Measurements from ENCODE around the gene PLEKHG3.

The PLEKHG3 gene

DNA sequence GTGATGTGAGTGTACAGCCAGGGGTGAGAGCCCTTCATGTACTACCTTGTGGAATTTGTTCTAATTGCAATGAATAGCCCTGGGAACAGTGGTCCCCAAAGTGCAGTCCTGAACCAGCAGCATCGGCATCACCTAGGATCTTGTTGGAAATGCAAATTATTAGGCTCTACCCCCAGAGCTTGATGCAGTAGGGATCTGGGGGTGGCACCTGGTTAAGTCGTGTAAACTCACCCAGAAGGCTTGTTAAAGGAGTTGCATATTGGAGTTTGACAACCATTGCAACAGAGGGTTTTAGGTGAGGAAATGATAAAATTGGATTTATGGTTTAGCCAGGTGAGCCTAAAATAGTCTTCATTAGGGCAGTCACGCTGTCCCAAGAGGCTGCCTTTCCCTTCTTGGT lies 73.2 kb downstream of the PLEKHG3 start:
- no peak overlapping the region for H3K9ac ChIP-seq (ENCODE audit: low read depth, low read length, poor library complexity, severe bottlenecking)
- no peaks in the 10 kb centered on the region for H3K9me3 ChIP-seq (ENCODE audit: insufficient read depth, low read depth, low read length)
- H3K36me3 ChIP-seq (ENCODE audit: insufficient read depth, low read length), result no peaks in the 10 kb centered on the region
- H4K20me1 ChIP-seq (ENCODE audit: insufficient read depth, low read length, poor library complexity, severe bottlenecking), result no peaks in the 10 kb centered on the region
- H3K4me2 ChIP-seq (ENCODE audit: low read depth, low read length, poor library complexity, severe bottlenecking), result no peak overlapping the region
- no peaks in the 10 kb centered on the region for H3K79me2 ChIP-seq (ENCODE audit: insufficient read depth, low read length)
- no peaks in the 10 kb centered on the region for H3F3A ChIP-seq (ENCODE audit: low read depth)
- no peak for TF ChIP-seq EZH2phosphoT487 (IDR thresholded peaks at IDR 0.05; ENCODE audit: borderline replicate concordance)
- no peak overlapping the region for H2AFZ ChIP-seq (ENCODE audit: low read length)
- H3K9me2 ChIP-seq (replicated peaks; ENCODE audit: low read depth, low read length), result no peaks in the 10 kb centered on the region
- no peak overlapping the region for H3K4me3 ChIP-seq (ENCODE audit: low read length, poor library complexity, severe bottlenecking)
- no peaks in the 10 kb centered on the region for H3K27me3 ChIP-seq (ENCODE audit: insufficient read depth, low read length, poor library complexity, severe bottlenecking)
- H3K4me1 ChIP-seq (ENCODE audit: insufficient read depth, low read length, poor library complexity, severe bottlenecking), result no peaks in the 10 kb centered on the region

DNA sequence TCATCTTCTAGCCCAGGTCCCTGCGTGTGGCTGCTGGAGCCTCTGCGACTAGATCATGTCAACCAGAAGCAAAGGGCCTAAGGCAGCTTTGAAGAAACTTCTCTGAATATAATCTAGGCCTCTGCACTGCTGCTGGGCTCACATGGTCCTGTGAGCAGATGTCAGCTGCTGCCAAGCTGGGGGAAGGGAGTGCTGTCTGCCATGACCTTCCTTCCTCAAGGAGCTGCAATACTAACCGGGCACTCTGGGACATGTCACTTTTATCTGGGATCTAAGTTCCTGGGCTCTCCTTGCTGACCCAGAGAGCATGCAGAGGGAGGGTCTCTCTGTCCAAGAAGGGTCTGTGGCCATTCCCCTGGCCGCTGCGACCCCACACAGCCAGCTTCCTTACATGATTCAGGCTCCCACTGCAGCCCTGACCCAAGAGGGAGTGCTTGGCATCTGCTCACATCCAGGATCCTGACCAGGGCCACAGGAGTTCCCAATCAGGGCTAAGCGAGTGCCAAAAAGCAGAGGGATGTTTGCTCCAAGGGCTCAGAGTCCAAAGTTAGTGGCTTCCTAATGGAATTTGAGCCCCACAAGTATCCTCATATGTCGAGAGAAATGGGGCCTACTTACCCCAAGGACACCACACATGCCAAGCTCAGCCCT lies 74.0 kb downstream of the PLEKHG3 start:
- Histone ChIP-seq H3F3A (ENCODE audit: low read depth) (no peaks in the 10 kb centered on the region), H3K79me2 (ENCODE audit: insufficient read depth, low read length) (no peaks in the 10 kb centered on the region), H4K20me1 (ENCODE audit: insufficient read depth, low read length, poor library complexity, severe bottlenecking) (no peaks in the 10 kb centered on the region), H3K27me3 (ENCODE audit: insufficient read depth, low read length, poor library complexity, severe bottlenecking) (no peaks in the 10 kb centered on the region), H3K4me2 (ENCODE audit: low read depth, low read length, poor library complexity, severe bottlenecking) (no peak overlapping the region), H3K9ac (ENCODE audit: low read depth, low read length, poor library complexity, severe bottlenecking) (no peak overlapping the region), H3K4me3 (ENCODE audit: low read length, poor library complexity, severe bottlenecking) (no peak overlapping the region), H3K4me1 (ENCODE audit: insufficient read depth, low read length, poor library complexity, severe bottlenecking) (no peaks in the 10 kb centered on the region), H3K9me3 (ENCODE audit: insufficient read depth, low read depth, low read length) (no peaks in the 10 kb centered on the region), H3K36me3 (ENCODE audit: insufficient read depth, low read length) (no peaks in the 10 kb centered on the region), H3K9me2 (replicated peaks; ENCODE audit: low read depth, low read length) (no peaks in the 10 kb centered on the region), H2AFZ (ENCODE audit: low read length) (no peak overlapping the region)
- TF ChIP-seq, protein P1, sequence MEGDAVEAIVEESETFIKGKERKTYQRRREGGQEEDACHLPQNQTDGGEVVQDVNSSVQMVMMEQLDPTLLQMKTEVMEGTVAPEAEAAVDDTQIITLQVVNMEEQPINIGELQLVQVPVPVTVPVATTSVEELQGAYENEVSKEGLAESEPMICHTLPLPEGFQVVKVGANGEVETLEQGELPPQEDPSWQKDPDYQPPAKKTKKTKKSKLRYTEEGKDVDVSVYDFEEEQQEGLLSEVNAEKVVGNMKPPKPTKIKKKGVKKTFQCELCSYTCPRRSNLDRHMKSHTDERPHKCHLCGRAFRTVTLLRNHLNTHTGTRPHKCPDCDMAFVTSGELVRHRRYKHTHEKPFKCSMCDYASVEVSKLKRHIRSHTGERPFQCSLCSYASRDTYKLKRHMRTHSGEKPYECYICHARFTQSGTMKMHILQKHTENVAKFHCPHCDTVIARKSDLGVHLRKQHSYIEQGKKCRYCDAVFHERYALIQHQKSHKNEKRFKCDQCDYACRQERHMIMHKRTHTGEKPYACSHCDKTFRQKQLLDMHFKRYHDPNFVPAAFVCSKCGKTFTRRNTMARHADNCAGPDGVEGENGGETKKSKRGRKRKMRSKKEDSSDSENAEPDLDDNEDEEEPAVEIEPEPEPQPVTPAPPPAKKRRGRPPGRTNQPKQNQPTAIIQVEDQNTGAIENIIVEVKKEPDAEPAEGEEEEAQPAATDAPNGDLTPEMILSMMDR (conservative IDR thresholded peaks at IDR 0.05; ENCODE audit: low read length), result no peak
- no peak for TF ChIP-seq EZH2phosphoT487 (IDR thresholded peaks at IDR 0.05; ENCODE audit: borderline replicate concordance)

DNA sequence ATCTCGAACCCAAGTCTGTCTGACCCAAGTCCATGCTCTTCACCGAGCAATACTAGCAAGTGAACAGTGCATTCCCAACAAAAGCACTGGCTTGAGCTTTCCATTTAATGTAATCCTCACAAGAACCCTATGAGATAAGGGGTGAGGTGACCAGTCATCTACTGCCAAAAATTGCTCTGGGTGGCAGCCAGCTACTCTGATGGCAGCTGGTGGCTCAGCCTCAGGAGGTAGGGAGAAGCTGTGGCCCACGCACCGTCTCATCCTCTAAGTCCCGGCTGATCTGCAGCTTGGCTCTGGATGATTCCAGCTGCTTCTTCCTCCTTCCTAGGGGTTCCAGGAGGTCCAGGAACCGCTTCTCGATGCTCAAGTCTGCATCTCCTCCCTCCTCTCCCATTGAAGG lies 75.2 kb downstream of the PLEKHG3 start:
- Histone ChIP-seq H3K9me3 (ENCODE audit: insufficient read depth, low read depth, low read length) (no peaks in the 10 kb centered on the region), H3K9me2 (replicated peaks; ENCODE audit: low read depth, low read length) (no peaks in the 10 kb centered on the region), H3K4me2 (ENCODE audit: low read depth, low read length, poor library complexity, severe bottlenecking) (no peak overlapping the region), H4K20me1 (ENCODE audit: insufficient read depth, low read length, poor library complexity, severe bottlenecking) (no peaks in the 10 kb centered on the region), H3K4me1 (ENCODE audit: insufficient read depth, low read length, poor library complexity, severe bottlenecking) (no peaks in the 10 kb centered on the region), H2AFZ (ENCODE audit: low read length) (no peak overlapping the region), H3K79me2 (ENCODE audit: insufficient read depth, low read length) (no peaks in the 10 kb centered on the region), H3K27me3 (ENCODE audit: insufficient read depth, low read length, poor library complexity, severe bottlenecking) (no peaks in the 10 kb centered on the region), H3K4me3 (ENCODE audit: low read length, poor library complexity, severe bottlenecking) (no peak overlapping the region), H3K9ac (ENCODE audit: low read depth, low read length, poor library complexity, severe bottlenecking) (no peak overlapping the region), H3F3A (ENCODE audit: low read depth) (no peaks in the 10 kb centered on the region), H3K36me3 (ENCODE audit: insufficient read depth, low read length) (no peaks in the 10 kb centered on the region)
- TF ChIP-seq, protein P1 (conservative IDR thresholded peaks at IDR 0.05; ENCODE audit: low read length), result no peak
- no peak for TF ChIP-seq EZH2phosphoT487 (IDR thresholded peaks at IDR 0.05; ENCODE audit: borderline replicate concordance)

DNA sequence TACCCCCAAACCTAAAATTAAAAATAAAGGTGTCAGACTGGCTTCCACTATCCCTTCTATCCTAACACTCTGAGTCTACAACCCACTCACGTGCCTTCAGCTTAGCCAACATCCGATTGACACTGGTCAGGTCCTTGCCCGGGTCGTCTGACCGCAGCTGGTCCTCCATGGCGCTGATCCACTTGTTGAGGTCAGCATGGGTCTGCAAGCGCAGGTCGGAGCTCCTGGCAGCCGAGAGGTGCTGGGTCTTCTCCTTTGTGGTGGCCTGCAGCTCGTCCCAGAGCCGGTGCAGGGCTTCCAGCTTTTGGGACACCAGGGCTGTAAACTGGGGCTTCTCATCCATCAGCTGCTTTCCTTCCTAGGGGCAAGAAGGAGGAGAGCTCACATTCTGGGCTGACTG lies 78.0 kb downstream of the PLEKHG3 start:
- Histone ChIP-seq H3F3A (ENCODE audit: low read depth) (no peaks in the 10 kb centered on the region), H3K79me2 (ENCODE audit: insufficient read depth, low read length) (no peaks in the 10 kb centered on the region), H3K27me3 (ENCODE audit: insufficient read depth, low read length, poor library complexity, severe bottlenecking) (no peaks in the 10 kb centered on the region), H2AFZ (ENCODE audit: low read length) (no peak overlapping the region), H3K9ac (ENCODE audit: low read depth, low read length, poor library complexity, severe bottlenecking) (no peak overlapping the region), H3K36me3 (ENCODE audit: insufficient read depth, low read length) (no peaks in the 10 kb centered on the region), H3K4me3 (ENCODE audit: low read length, poor library complexity, severe bottlenecking) (no peak overlapping the region), H4K20me1 (ENCODE audit: insufficient read depth, low read length, poor library complexity, severe bottlenecking) (no peaks in the 10 kb centered on the region), H3K9me3 (ENCODE audit: insufficient read depth, low read depth, low read length) (no peaks in the 10 kb centered on the region), H3K4me1 (ENCODE audit: insufficient read depth, low read length, poor library complexity, severe bottlenecking) (no peaks in the 10 kb centered on the region), H3K4me2 (ENCODE audit: low read depth, low read length, poor library complexity, severe bottlenecking) (no peak overlapping the region), H3K9me2 (replicated peaks; ENCODE audit: low read depth, low read length) (no peaks in the 10 kb centered on the region)
- TF ChIP-seq, protein P1 (conservative IDR thresholded peaks at IDR 0.05; ENCODE audit: low read length), result no peak
- no peak for TF ChIP-seq EZH2phosphoT487 (IDR thresholded peaks at IDR 0.05; ENCODE audit: borderline replicate concordance)

Measured in Loucy (cell line).